GM21423 (cell line): ENCODE results near the gene FGF14.

Experiments used
- ATAC-seq: cut with Tn5 transposase; IDR thresholded peaks from one replicate; pipeline ENCODE4 v1.9.1; 2021; ENCODE audit warnings: mild to moderate bottlenecking, moderate library complexity; ENCODE audit not compliant: unreplicated experiment

FGF14 gene

DNA sequence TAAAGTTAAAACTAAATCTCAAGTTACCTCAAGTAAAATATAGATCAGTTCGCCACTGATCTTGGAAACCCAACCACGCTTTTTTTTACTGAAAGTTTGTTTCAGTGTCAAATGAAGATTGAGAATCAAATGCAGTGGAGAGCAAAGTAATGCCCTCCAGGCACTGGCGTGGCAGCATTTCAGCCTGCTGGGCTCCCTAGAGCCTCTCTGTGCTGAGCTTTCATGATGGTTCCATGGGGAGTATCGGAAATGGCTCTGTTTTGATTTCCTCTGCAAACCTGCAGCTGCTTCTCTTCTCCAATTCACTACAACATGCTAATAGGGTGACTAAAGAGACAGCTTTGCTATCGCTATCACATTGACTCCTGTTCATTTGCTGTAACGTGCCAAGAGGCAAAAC lies 141.6 kb downstream of the FGF14 start:
- ATAC-seq: no peak

DNA sequence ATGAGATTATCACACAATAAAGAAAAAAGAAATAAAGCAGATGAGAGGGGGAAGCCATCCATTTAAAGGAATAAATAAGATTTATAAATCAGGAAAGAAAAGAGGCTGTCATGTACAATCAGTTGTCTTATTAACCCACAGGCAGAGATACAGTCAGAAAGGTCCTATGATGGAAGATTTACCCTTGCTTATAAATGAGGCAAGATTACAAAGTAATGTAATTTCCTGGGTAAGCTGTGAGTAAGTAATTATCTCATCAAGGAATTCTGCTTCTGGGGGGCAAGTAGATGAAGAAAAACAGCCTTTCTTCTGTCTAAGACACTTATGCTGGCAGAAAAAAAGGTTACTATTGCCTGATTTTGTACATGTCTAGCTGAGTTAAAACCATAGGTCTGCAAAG lies 146.4 kb downstream of the FGF14 start:
- ATAC-seq: no peak

DNA sequence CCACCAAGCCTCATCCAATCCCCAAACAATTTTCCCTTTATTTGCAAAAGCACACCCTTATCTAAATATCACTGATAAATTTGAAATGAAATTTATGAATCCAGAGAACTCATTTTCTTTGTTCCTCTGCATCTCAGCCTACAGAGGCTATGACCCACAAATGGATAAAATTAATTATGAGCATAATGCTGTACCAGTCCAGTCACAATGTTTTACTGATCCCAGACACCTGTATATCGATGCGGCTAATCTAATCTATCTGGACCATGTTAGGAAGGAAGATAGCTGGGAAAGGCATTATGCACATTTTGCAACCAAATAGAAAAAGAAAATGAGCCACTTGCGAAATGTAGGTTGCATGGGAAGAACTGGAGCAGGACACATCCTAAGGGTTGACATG lies 150.0 kb downstream of the FGF14 start:
- ATAC-seq: no peak

DNA sequence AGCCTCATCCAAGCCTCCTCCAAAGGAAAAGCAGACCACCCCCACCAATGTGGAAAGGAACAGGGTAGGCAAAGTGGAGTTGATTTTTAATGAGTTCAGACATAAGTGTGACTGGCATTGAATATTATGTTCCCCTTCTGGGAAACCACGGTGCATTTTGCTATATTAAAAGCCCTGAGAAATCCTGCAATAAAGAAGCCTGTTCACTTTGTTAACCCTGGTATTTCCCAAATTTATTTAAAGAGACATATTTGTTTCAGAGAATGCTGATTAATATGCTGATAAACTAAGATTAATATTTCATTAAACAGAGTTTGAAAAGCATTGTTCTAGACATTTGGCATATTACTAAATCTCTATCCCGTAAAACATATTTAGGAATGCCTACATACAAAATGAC lies 151.4 kb downstream of the FGF14 start:
- ATAC-seq: no peak

DNA sequence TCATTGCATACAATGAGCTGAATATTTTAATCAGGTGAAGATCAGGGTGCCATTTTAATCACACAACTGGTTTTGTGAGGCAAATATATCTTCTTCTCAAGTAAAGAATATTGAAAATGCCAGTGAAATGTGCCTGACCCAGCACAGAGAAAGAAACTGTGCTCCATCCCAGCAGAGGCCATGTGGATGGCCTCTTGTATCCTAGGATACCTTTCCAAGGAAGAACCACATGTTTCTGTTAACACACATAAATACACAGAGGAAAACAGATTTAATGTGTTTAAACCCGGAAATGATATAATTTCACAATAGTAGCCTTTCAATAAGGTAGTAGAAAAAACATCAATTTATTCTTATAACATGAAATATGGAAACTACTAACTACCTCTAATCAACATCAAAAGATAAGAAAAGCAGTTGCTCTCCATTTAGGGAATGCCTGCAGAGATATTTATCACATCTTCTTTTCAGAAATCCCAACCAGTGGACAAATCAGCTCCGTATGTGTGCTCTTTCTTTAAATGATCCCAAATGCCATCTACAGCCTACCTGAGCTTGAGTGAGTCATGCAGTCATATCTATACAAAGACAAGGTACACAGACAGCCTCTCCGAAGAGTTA lies 157.1 kb downstream of the FGF14 start:
- no peak for ATAC-seq

DNA sequence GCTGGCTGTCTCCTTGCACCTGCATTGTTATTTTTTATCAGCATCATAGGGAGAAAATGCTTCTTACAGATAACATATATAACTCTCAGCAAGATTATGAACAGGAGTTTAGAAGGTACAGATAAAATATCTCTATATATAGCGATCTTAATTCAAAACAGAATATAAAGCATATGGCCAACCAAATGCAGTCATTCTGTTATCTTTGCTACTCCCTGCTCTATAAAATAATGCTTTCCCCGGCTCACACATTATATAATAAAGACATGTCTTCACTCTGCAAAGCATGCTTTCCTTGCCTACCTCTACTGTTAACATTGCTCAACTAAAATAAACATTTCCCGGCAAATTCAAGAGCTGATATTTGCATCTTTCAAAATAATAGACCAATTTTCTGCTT lies 161.7 kb downstream of the FGF14 start:
- no peak for ATAC-seq

DNA sequence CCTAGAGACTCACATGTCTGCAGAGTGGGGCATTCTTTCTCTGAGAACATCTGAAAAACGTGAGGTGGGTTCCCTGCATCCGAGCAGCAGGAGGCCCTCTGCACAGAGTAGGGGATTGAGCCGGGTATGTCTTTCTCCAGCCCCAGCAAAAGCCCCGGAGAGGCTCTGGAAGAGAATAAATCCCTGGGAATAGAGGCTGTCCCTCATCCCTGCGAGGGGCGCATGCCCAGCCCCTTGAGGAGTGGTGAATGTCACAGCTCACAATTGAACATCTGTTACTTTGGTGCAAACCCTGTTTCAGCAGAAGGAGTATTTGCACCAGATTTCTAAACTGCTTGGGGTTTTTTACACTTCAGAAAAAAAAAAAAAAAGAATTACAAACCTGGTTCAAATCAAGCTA lies 164.6 kb downstream of the FGF14 start:
- ATAC-seq: no peak

DNA sequence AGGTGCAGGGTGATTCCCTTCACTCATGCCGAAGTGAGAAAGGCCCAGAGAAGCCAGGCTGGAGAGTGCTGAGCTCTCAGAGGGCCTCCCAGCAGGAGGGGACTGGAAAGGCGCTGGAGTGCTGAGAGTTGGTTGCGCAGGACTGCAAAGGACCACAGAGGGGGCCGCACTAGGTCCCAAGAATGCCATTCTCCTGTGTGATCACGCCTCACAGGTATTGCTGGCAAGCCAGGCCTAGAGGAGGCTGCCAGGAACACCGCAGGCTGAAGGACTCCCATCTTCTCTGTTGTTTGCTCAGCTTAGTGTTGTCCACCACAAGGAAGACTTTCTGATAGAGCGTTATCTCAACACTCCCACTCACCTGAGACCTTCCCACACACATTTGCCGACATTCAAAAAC lies 165.0 kb downstream of the FGF14 start:
- ATAC-seq: no peak

DNA sequence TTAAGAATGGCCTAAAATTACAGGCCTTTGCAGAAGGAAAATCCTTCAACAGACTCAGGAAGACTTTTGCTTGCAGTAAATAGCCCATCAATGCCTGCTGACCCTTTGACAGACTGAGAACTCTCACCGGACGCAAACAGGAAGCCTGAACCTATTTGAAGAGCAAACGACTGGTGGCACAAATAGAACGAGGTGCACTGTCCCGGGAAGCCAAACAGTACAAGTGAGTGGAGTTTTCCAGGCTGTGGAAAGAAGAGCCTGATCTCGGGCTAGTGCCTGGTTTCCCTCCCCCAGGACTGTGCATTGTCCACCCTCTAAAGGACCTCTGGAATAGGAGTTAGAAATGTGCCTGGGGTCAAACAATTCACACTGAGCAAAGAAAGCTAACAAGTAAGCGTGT lies 165.5 kb downstream of the FGF14 start:
- no peak for ATAC-seq

DNA sequence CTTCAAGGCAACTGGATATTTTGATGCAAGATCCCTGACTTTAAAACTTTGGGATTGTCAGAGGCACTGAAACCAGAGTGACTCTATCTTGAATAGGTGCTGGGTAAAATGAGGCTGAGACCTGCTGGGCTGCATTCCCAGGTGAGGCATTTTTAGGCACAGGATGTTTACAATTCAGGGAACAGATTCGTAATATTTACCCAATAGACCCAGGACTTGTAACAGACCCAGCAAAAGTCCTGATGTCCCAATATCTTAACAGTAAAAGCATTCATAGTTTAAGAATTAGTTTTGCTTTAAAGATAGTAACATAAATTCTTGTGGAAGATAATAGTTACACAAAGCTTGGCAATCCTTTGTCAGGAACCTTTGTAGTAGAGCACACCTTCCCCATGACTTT lies 166.2 kb downstream of the FGF14 start:
- no peak for ATAC-seq

DNA sequence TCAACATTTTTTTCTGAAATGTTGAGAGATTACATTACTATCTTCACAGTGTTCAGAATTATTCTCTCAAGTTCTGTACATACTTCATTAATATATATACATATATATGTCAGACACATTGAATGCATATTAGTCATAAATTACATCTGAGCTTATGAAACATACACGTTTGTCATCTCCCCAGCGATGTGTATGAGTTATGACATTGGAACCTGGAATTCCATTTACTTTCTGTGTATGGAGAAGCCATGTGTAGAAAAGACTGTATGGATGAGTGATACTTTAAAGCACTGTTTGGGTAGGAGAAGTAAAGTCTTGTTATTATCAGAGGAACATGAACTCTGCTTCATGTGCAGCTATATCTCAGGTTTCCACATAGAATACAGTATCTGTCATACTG lies 167.2 kb downstream of the FGF14 start:
- no peak for ATAC-seq

DNA sequence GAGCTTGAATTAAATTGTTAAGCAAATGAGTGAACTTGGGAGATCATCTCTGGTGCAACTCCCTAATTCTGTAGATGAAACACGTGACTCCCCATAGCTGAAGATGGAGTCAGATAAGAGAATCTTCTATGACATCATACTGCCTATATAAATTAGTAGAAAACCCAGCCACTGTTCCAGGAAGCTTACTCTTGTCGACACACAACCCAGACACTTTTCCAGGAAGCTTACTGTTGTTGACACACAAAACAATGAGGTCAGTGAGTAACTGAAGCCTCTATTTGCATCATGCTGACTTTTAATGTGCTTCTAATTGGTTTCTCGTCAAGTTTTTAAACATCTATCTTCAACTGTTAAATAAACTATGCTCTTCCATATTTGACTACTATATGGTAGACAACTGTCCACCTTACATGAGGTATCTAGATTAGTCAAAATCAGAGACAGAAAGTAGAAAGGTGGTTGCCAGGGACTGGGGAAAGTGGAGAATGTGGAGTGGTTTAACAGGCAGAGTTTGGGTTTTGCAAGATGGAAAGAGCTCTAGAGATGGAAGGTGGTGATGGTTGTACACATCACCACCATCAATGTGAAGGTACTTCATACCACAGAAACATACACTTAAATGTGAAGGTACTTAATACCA lies 168.2 kb downstream of the FGF14 start:
- ATAC-seq: no peak

DNA sequence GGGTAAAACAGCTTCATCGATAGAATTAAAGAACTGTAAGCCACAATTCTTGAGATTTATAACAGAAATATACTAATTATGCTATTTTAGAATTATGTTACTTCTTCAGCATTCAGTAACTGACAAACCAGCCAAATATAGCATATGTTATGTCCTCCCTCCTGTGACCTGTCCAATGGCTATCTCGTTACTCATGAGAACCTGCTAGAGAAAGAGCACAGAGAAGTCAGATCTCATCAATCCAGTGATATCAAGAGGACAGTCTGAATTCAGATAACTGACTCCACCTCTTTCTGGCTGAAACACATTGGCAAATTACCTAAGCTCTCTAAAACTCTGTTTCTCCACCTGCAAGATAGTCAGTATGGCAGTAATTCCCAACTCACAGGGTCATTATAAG lies 170.4 kb downstream of the FGF14 start:
- ATAC-seq: no peak

DNA sequence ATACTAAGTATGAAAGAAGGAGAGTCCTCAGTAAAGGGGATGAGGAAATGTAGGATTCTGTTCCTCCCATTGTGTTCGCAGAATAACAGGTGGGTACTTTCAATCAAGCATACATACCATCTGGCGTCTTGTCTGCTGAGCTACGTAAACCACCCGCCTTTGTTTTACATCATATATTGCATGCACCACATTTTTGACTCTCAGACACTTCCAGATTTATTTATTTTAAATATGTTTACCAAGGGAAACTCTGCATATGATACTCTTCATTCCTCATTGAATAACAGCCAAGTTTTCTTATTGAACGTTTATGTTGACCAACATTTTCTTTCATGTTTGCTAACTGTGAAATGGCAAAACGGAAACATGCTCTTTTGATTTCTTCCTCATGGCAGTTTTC lies 174.1 kb downstream of the FGF14 start:
- no peak for ATAC-seq

DNA sequence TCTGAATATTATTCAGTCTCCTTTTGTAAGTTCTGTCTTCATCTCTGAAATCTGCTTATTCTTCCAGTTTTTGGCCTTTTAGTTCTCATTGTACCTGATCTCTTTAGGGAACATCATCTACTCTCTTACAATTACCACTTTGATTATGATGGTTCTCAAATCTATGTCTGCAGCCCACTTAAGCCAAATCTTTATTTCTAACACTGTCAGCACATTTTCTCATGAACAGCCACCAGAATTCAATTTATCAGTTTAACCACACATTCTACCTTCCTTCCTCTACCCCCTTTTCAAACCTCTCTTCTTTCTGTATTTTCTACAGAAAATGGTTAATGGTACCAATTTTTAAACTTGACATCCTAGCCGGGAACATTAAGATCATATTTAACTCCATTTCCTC lies 175.3 kb downstream of the FGF14 start:
- no peak for ATAC-seq

DNA sequence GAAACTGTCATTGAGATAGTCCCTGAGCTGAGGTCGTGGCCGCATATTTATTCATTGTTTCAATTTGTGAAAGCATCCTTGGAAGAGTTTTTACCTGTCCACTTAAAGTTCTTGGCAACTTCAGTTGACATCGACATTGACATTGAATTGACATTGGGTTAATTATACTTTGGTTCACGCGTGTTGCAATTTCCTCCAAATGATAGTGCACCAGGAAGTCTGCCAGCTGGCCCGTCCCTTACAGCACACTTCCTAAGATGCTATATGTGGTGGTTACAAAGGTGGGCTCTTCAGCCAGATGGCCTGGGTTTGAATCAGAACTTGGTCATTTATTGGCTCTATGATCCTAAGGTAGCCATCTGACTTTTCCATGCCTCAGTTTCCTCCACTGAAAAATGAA lies 176.0 kb downstream of the FGF14 start:
- ATAC-seq: no peak

DNA sequence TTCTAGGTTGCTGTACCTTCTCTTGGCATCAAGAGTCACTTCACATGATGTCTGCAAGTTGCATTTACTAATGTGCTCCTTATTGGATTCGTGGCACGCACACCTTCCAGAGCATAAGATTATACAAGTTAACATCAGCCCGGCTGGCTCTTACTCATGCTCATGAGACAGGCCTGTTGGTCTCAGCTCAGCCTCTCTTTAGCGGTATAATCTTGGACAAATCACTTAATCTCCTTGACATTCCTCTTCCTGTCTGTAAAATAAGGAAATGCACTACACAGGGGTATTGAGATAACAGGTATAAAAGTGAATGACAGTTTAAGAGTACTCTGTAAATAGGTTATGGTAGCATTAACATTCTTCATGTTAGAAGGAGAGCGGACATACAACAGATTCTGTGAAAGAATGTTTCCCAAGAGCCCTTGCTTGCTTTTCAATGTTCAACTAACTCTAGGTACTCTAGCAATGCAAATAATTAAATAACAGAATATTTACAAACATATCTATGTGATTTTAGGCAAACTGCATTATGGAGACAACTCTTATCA lies 181.1 kb downstream of the FGF14 start:
- ATAC-seq: no peak

DNA sequence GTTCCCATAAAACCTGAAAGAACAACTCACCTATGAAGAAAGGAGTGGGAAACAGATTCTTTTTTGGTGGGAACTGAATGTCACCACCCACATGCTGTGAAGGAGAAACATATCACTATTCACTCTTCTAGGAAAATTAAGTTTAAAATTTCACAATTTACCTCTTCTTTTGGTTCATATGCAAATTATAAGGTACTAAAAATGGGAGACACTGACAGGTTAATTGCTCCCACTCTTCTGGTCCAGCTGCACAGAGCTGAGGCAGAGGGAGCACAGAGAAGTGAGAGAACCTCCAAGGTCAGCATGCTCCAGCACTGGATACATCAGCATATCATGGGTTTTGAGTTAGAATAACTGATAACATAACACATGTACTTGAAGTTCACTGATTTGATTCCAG lies 186.9 kb downstream of the FGF14 start:
- no peak for ATAC-seq

DNA sequence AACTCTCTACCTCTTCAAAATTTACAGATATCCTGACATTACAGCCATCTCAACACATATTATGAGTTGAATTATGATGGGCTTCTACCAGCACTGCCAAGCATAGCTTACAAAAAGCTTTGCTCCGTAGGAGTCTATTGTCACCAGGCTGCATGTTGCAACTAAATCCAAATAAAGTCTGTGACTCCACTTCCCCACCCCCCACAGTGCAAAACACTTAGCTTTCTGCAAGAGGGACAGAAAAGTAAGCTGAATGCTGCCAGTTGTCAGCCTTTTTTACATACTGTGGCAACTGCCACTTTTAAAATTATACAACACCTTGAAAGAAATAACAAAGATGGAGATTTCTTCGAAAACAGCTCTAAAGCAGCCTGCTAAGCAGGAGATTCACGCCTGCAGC lies 189.1 kb downstream of the FGF14 start:
- ATAC-seq: no peak

DNA sequence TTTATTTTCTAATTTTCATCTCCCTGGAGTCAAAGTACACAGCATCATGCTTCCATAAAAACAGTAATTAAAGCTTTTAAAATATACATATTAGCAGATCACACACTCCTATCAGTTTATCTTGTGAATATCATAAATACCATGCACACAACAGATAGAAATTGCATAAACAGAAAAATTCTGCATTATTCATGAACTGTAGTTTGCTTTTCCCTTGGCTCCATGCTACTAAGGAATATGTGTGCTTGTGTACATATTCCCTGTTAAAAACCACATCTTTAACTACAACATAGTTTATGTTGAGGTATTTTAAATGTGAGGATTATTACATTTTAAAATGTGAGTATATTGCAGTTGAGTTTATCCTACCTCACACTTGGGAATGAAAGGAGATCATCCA lies 193.5 kb downstream of the FGF14 start:
- ATAC-seq: no peak

DNA sequence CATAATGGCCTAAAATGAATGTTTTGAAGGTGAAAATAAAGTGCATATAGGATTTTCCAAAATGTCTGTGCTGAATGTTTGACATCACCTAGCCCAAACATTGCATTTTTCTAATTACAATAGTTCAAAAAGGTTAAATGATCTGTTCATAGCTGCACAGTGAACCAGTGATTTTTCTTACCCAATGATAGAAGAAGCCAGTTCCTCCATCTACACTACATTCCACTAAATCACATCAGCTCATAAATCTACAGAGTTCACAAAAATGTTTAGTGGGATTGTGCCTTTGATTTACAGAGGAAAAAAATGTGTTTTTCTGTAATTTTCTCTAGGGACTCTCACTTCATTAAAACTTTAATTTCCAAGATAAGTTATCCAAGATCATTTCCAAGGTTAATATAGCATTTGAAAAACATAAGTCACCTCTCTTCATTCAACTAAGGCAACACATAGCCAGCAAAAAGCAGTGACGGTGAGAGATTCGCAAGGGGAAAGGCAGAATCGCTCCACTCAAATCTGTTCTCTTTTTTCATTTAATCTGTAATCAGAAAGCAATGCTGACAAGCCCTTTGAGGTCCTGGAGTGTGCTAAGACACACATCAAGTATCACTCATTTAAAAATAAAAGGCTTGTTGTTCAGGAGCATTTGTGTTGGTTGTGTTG lies 194.0 kb downstream of the FGF14 start:
- ATAC-seq: no peak

DNA sequence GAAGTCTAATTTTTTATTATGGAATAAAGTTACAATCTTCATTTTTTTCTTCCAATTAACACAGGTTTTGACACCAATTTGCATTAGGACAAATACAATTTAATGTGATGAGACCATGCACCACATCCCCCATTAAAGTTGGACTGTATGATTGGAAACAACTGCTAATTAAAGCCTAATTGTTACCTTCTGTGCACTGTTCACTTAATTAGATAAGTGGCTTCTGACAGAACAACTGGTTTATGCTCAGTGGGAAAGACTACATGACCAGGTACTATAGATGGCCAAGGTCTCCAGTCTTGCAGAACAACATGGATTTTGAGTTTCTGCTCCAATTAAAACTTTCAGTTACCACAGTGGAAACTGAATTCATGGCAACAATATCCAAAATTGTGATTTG lies 198.1 kb downstream of the FGF14 start:
- ATAC-seq: no peak
